Stomach (tissue), 9 donors: Measurements from ENCODE around the gene MTNR1B. TPM values are rescaled to one million over a fixed set of nuclear protein-coding genes. Genes with fewer than 3 reads are reported as not detected.

Source experiments
- DNase-seq, 2 donors: peaks; one replicate each; pipeline versions ENCODE4 v3.0.0 to v3.0.0-alpha.2; 2013 to 2019
- H3K27ac ChIP-seq, 5 donors: fragments of 200-600 bp in 4 of 5; sonication (generic) in 4 of 5; one replicate each; pipeline ENCODE4 v1.5.1; 2013 to 2019; ENCODE audit warnings: mild to moderate bottlenecking in 1 of 5, moderate library complexity in 1 of 5
- H3K27me3 ChIP-seq, 3 donors: fragments of 200-600 bp; sonication (generic); one replicate each; pipeline ENCODE4 v1.5.1; 2017 to 2019; ENCODE audit warnings: mixed run types in 1 of 3
- H3K36me3 ChIP-seq, 4 donors: fragments of 200-600 bp; sonication (generic); 1 replicate in 3 of 4; 2 replicates in 1 of 4; pipeline ENCODE4 v1.5.1; 2016 to 2019
- H3K4me1 ChIP-seq, 4 donors: fragments of 200-600 bp; sonication (generic); one replicate each; pipeline ENCODE4 v1.5.1; 2016 to 2019
- H3K4me3 ChIP-seq, 4 donors: fragments of 200-600 bp; sonication (generic) in 3 of 4; one replicate each; pipeline ENCODE4 v1.5.1; 2016 to 2019; ENCODE audit warnings: mild to moderate bottlenecking in 1 of 4
- H3K9me3 ChIP-seq, 4 donors: fragments of 200-600 bp; sonication (generic); one replicate each; pipeline ENCODE4 v1.5.1; 2016 to 2019
- CTCF ChIP-seq, 7 experiments: fragments of 450-650 bp in 4 of 7; fragments of 200-600 bp in 3 of 7; sonication (generic) in 3 of 7; IDR thresholded peaks; one replicate each; pipeline ENCODE4 v1.5.1; 2016 to 2019; ENCODE audit warnings: antibody characterized with exemption in 7 of 7, control low read depth in 2 of 7, mild to moderate bottlenecking in 1 of 7
- EP300 ChIP-seq: sonication (generic); formaldehyde crosslinking; IDR thresholded peaks from one replicate; pipeline ENCODE4 v1.6.1; 2017; ENCODE audit warnings: antibody characterized with exemption
- POLR2A ChIP-seq, 4 donors: fragments of 450-650 bp; IDR thresholded peaks; one replicate each; pipeline ENCODE4 v1.6.1; 2016; ENCODE audit warnings: antibody characterized with exemption in 4 of 4, control low read depth in 2 of 4, mild to moderate bottlenecking in 1 of 4, moderate library complexity in 1 of 4
- POLR2AphosphoS5 ChIP-seq, 3 donors: sonication (generic); formaldehyde crosslinking; IDR thresholded peaks; one replicate each; pipeline ENCODE4 v1.6.1; 2016; ENCODE audit warnings: antibody characterized with exemption in 3 of 3
- WGBS, 5 donors: extraction: QIAGEN DNeasy Blood & Tissue Kit in 3 of 5; methylation state at CpG; one replicate each; pipeline versions ENCODE4 v1.1.5 to v1.1.7; 2013 to 2018; 5-methylcytosine and 5-hydroxymethylcytosine counted together
- intact Hi-C: fragments of 100-400 bp; cut with DNase I; formaldehyde crosslinking; loops from one replicate; pipeline ENCODE4 v1.15.1; 2023; ENCODE audit warnings: low total_unique reads
- polyA plus RNA-seq, 3 donors: library from polyadenylated mRNA; stranded (reverse); fragments of 200-250 nt; gene quantifications; one replicate each; pipeline ENCODE4 v1.2.3, GENCODE V29; 2013
- total RNA-seq, 5 donors: library from RNA; depleted of rRNA; stranded (reverse); fragments of >200 nt; gene quantifications; one replicate each; pipeline versions ENCODE4 v1.1.0 to v1.2.3, GENCODE V29; 2014 to 2016
- donor health status: healthy with polysubstance abuse.
- donor health status: Bipolar disorder and iron deficiency.
- donor health status: healthy.

Gene MTNR1B
- total and polyA plus RNA-seq, 8 donors = 1.0 TPM; not detected in 7

DNA sequence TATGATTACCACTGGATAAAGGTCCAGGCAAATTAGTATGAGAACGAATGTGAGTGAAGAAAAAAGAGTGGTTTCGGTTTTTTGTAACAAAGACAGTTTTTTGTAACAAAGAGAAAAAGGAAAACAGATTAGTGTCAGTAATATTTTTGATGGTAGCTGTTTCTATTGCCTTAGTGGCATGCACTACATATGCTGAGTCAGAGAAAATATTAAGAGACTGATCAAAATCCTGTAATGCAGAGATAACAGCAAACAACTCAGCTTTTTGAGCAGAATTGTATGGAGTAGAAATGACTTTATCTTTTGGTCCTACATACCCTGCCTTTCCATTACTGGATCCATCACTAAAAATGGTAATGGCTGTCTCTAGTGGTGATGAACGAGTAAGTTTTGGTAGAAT is 22.7 kb upstream of the MTNR1B start:
- peaks cover 0 to 7% (median 2%) of the 10 kb centered on the region in 4 donors for H3K4me1 ChIP-seq
- TF ChIP-seq CTCF (IDR thresholded peaks at IDR 0.05) = no peak
- no peak for TF ChIP-seq EP300
- no peak for TF ChIP-seq POLR2AphosphoS5 (IDR thresholded peaks at IDR 0.05)
- TF ChIP-seq POLR2A (IDR thresholded peaks at IDR 0.05) = no peak
- H3K36me3 ChIP-seq = no peaks in the 10 kb centered on the region
- intact Hi-C loops = no loop called here
- peaks cover 0 to 22% (median 6%) of the 10 kb centered on the region in 4 donors for H3K9me3 ChIP-seq
- H3K4me3 ChIP-seq = no peak overlapping the region
- peak overlapping the region in 2 of 5 donors; percentile 69 to 75 for H3K27ac ChIP-seq
- DNase-seq = no peak
- WGBS, 5 donors = 67 to 86% (median 81%) methylated on average over 3 of the region's 3 CpGs
- H3K27me3 ChIP-seq = no peaks in the 10 kb centered on the region

GRCh38 chr11:92948116-92948515 is 21.3 kb upstream of the MTNR1B start:
- Histone ChIP-seq H3K27me3 (no peaks in the 10 kb centered on the region), H3K4me1 (peaks cover 0 to 4% (median 2%) of the 10 kb centered on the region in 4 donors), H3K4me3 (no peak overlapping the region), H3K9me3 (peaks cover 0 to 22% (median 6%) of the 10 kb centered on the region in 4 donors), H3K36me3 (no peaks in the 10 kb centered on the region), H3K27ac (peak overlapping the region; percentile 45 to 75 (median 49))
- peak; percentile 66 to 70 for DNase-seq
- TF ChIP-seq CTCF (IDR thresholded peaks at IDR 0.05) (no peak), POLR2AphosphoS5 (IDR thresholded peaks at IDR 0.05) (peak in 1 of 3 donors; percentile 37)
- 26 to 57% (median 49%) methylated on average over 5 of the region's 5 CpGs for WGBS, 5 donors
- intact Hi-C loops = no loop called here

DNA sequence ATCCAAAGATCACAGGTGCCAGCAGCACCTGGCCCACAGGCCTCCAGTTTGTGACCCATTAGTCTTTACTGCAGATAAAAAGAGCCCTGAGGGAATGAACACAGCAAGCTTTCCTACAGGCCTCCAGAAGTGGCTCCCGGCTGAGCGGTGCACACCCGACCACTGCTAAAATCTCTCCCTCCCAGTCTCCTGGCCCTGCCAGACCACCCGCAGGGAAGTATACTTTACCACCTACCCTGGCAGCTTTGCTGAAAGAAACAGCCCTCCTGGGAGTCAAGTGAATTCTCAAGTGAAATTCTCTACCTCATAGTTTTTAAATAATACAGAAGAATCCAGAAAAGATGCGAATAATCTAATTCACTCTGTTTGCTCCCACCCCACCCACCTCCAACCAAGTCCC is 15.4 kb upstream of the MTNR1B start:
- intact Hi-C loops = no loop called here
- Histone ChIP-seq H3K27me3 (no peaks in the 10 kb centered on the region), H3K9me3 (peaks cover 0 to 13% (median 6%) of the 10 kb centered on the region in 4 donors), H3K4me1 (no peaks in the 10 kb centered on the region), H3K27ac (no peak overlapping the region), H3K36me3 (no peaks in the 10 kb centered on the region), H3K4me3 (no peak overlapping the region)
- no peak for TF ChIP-seq EP300
- TF ChIP-seq POLR2A (IDR thresholded peaks at IDR 0.05) = no peak
- TF ChIP-seq POLR2AphosphoS5 (IDR thresholded peaks at IDR 0.05) = no peak
- TF ChIP-seq CTCF (IDR thresholded peaks at IDR 0.05) = no peak
- no peak for DNase-seq
- 81 to 98% (median 88%) methylated on average over 5 of the region's 5 CpGs for WGBS, 5 donors

DNA sequence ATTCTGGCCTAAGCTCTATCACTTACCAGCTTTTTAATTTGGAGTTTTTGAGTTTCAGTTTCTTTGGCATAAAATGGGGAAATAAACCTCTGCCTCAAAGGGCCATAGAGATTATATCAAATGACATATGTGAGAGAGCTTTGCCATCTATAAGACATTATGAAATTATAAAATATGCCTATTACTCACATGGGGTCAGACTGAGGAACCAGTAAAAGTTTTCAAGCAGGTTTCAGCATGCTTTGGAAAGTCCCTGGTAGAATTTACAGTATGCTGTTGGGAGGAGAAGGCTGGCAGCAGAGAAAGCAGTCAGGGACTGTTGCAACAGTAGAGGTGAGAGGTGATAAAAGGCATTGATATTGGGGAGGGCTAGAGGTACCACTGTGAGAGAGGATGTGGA is 13.6 kb upstream of the MTNR1B start:
- no peak for DNase-seq
- no peaks in the 10 kb centered on the region for H3K36me3 ChIP-seq
- intact Hi-C loops = no loop called here
- H3K4me3 ChIP-seq = no peak overlapping the region
- H3K4me1 ChIP-seq = peaks cover 0 to 8% (median 0%) of the 10 kb centered on the region in 4 donors
- H3K27ac ChIP-seq = no peak overlapping the region
- H3K9me3 ChIP-seq = no peaks in the 10 kb centered on the region
- H3K27me3 ChIP-seq = no peaks in the 10 kb centered on the region
- TF ChIP-seq POLR2A (IDR thresholded peaks at IDR 0.05) = no peak
- no peak for TF ChIP-seq EP300
- TF ChIP-seq CTCF (IDR thresholded peaks at IDR 0.05) = no peak
- no peak for TF ChIP-seq POLR2AphosphoS5 (IDR thresholded peaks at IDR 0.05)
